ENCODE measurements around the gene JTB. TPM values are rescaled to one million over a fixed set of nuclear protein-coding genes. Genes with fewer than 3 reads are reported as not detected.
A peak's percentile ranks its signal among the peaks of the same experiment; 100 is the strongest.
"Not testable (repeated sequence)": the region's sequence is repeated elsewhere in the genome, so short reads cannot be mapped to it uniquely, and the experiment has no call there.

JTB gene
- total RNA-seq (2022), result 105 and 115 TPM in 2 replicates
- percentile 90 among the genes with signal in this experiment for Bru-seq, nascent RNA
- BruChase-seq, experiment 1, labeled RNA remaining after a 6-hour chase, result percentile 98 among the genes with signal in this experiment
- BruChase-seq, experiment 2, labeled RNA remaining after a 2-hour chase, result percentile 95 among the genes with signal in this experiment
- long read RNA-seq, transcript JTB-201 (5 exons, 1,287 nt), result major isoform, 152 of 181 reads
- long read RNA-seq, partial matches to known transcripts, result 7 of 181 reads
- long read RNA-seq, other reads (novel, unspliced or antisense), result 16 of 181 reads

DNA sequence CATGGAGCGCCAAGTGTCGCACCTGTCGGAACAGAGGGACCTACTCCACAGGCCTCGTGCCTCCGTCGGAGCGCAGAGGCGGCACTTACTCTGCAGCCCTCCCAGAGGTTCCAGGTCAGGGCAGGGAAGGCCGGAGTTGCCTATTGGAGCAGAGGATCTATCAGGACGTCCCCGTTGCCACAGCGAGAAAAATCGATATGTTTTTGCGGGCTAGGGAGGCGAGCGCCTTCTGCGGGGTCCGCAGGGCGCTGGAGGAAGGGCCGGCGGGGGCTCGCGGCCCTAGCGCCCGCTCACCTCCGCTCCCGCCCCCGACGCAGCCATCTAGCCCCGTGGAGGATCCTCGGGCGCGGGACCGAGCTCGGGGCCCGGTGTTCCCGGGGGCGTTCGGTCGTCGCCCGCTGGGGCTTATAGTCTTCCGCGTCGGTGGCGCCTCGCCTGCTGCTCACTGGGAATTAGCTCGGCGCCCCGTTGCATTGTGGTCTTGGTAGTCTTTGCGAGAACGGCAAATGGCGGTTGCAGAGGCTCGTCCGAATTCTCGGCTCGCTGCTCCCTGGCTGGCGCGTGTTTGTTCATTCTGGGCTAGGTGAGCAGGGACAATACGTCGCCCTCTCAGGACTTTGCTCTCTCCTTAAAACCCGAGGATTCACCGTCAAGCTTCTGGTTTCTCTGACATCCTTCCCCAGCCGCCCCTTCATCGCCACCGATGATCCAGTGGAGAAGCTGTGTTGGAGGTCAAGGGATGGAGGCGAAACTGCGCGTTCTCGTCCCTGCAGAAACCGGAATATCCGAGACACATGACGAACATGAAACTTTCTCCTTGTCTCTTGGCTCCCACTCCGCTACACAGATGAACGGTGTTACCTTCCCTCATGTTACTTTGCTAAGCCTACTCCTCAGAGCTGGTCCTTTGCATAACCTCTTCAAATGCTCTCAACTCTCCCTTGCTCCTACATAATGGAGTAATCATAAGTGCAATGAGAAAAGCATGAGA is at the start of gene JTB:
Gene JTB, minus strand, starts transcription at position 425 of the 991 bp plus-strand sequence. Its CDS starts 422 bp downstream, at position 3.
- peak; percentile 90 for DNase-seq
- H3K9me3 Mint-ChIP-seq (ENCODE audit: low read depth, unreplicated experiment), result no peaks in the 10 kb centered on the region
- peaks cover 29% of the 10 kb centered on the region for H3K4me1 Mint-ChIP-seq (ENCODE audit: low read depth, unreplicated experiment)
- H3K36me3 Mint-ChIP-seq (ENCODE audit: insufficient read depth, unreplicated experiment), result peaks cover 61% of the 10 kb centered on the region
- peak within 1 kb of the TSS; percentile 83 for H3K27ac Mint-ChIP-seq (ENCODE audit: unreplicated experiment)
- intact Hi-C loops (cut with micrococcal nuclease; ENCODE audit: unreplicated experiment), result no loop called here
- CTCF ChIA-PET, result interaction anchor here (0.5 to 2.8 kb wide), 6 partner anchors 9 to 303 kb away, joined by 3 to 27 read pairs (median 3); partner anchors contain the start of genes CREB3L4, CRTC2, RAB13 and SLC39A1
- TF ChIP-seq, protein P1, sequence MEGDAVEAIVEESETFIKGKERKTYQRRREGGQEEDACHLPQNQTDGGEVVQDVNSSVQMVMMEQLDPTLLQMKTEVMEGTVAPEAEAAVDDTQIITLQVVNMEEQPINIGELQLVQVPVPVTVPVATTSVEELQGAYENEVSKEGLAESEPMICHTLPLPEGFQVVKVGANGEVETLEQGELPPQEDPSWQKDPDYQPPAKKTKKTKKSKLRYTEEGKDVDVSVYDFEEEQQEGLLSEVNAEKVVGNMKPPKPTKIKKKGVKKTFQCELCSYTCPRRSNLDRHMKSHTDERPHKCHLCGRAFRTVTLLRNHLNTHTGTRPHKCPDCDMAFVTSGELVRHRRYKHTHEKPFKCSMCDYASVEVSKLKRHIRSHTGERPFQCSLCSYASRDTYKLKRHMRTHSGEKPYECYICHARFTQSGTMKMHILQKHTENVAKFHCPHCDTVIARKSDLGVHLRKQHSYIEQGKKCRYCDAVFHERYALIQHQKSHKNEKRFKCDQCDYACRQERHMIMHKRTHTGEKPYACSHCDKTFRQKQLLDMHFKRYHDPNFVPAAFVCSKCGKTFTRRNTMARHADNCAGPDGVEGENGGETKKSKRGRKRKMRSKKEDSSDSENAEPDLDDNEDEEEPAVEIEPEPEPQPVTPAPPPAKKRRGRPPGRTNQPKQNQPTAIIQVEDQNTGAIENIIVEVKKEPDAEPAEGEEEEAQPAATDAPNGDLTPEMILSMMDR (IDR thresholded peaks at IDR 0.05; ENCODE audit: unreplicated experiment), result no peak
- no TSS peak for BruUV-seq (replicated peaks)
- H3K4me3 Mint-ChIP-seq (ENCODE audit: low read depth, unreplicated experiment), result peak within 1 kb of the TSS; percentile 94
- no peaks in the 10 kb centered on the region for H3K27me3 Mint-ChIP-seq (ENCODE audit: unreplicated experiment)

DNA sequence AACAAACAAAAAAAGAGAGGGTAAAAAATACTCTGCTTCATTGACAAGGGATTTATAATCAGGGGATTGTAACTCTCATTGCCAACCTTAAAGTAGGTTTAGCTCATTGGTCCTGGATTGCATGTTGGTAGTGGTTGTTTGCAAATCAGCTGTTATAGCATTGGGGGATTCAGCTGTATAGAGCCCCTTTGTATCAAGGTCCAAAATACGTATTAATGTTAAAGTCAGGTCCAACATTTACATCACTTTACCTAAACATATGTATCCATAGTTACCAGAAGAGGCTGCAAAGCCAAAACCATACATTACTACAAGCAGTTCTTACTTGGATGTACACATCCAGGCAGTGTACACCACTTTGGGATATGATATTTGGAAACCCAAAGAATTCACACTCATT is 42.5 kb upstream of the JTB start:
- no TSS peak for BruUV-seq (replicated peaks)
- H3K27me3 Mint-ChIP-seq (ENCODE audit: unreplicated experiment), result no peaks in the 10 kb centered on the region

DNA sequence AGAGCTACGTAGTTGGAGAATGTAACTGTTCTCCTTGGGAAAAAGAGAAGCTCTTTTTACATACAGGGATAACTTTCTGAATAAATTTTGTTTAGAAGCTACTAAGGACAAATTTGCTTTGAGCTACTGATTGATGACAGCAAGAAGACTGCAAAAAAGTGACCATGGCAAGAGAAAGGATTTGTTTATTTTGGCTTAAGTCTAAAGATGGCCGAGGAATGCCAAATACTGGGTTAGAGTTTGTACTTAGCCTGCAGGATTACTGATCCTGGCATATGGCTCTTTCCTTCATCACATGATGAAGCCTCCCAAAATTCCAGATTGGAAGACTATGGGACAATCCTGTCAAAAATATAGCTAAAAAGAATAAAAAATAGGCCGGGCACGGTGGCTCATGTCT is 41.8 kb upstream of the JTB start:
- Mint-ChIP-seq H3K9me3 (ENCODE audit: low read depth, unreplicated experiment) (no peaks in the 10 kb centered on the region), H3K36me3 (ENCODE audit: insufficient read depth, unreplicated experiment) (no peaks in the 10 kb centered on the region), H3K27me3 (ENCODE audit: unreplicated experiment) (no peaks in the 10 kb centered on the region), H3K4me3 (ENCODE audit: low read depth, unreplicated experiment) (no peak overlapping the region), H3K4me1 (ENCODE audit: low read depth, unreplicated experiment) (peaks cover 5% of the 10 kb centered on the region), H3K27ac (ENCODE audit: unreplicated experiment) (no peak overlapping the region)
- no peak for DNase-seq
- intact Hi-C loops (cut with micrococcal nuclease; ENCODE audit: unreplicated experiment), result no loop called here
- no TSS peak for BruUV-seq (replicated peaks)
- CTCF ChIA-PET, result no interaction called here
- TF ChIP-seq, protein P1 (IDR thresholded peaks at IDR 0.05; ENCODE audit: unreplicated experiment), result no peak

More for the DNA sequence above, 42.5 kb upstream of the JTB start:
- intact Hi-C loops (cut with micrococcal nuclease; ENCODE audit: unreplicated experiment), result no loop called here
- Mint-ChIP-seq H3K4me1 (ENCODE audit: low read depth, unreplicated experiment) (no peaks in the 10 kb centered on the region), H3K9me3 (ENCODE audit: low read depth, unreplicated experiment) (no peaks in the 10 kb centered on the region), H3K27ac (ENCODE audit: unreplicated experiment) (no peak overlapping the region), H3K36me3 (ENCODE audit: insufficient read depth, unreplicated experiment) (no peaks in the 10 kb centered on the region), H3K4me3 (ENCODE audit: low read depth, unreplicated experiment) (no peak overlapping the region)
- CTCF ChIA-PET, result no interaction called here
- TF ChIP-seq, protein P1 (IDR thresholded peaks at IDR 0.05; ENCODE audit: unreplicated experiment), result no peak
- DNase-seq, result no peak

DNA sequence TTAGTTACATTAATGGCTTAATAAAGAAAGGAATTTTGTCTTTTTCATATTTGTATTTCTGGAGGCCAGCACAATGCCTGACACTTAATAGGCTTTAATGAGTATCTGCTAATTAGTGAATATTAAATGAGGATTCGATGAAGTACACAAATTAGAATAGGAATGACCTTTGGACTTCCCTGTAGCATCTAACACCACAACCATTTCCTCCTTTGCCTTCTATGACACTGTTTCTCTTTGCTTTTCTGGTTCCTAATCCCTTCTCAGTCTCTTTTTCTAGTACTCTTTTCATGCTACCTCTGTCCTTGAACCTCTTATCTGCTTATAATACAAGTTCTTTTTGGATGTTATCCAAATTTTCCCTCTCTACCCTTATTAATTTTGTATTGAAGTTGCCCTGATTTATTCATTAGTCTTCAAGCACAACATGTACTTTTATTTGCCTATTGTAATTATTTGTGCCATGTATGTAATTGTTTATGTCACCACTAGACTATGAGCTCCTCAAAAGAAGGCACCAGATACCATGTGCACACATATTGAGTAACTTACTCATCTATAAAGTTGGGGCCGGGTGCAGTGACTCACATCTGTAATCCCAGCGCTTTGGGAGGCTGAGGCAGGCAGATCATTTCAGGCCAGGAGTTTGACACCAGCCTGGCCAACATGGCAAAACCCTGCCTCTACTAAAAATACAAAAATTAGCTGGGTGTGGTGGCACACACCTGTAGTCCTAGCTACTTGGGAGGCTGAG is 36.9 kb upstream of the JTB start:
- H3K27ac Mint-ChIP-seq (ENCODE audit: unreplicated experiment), result peak overlapping the region; percentile 7
- no peak overlapping the region for H3K4me3 Mint-ChIP-seq (ENCODE audit: low read depth, unreplicated experiment)
- TF ChIP-seq, protein P1 (IDR thresholded peaks at IDR 0.05; ENCODE audit: unreplicated experiment), result no peak
- H3K36me3 Mint-ChIP-seq (ENCODE audit: insufficient read depth, unreplicated experiment), result no peaks in the 10 kb centered on the region
- intact Hi-C loops (cut with micrococcal nuclease; ENCODE audit: unreplicated experiment), result no loop called here
- BruUV-seq (replicated peaks), result no TSS peak
- peaks cover 10% of the 10 kb centered on the region for H3K4me1 Mint-ChIP-seq (ENCODE audit: low read depth, unreplicated experiment)
- DNase-seq, result no peak
- H3K27me3 Mint-ChIP-seq (ENCODE audit: unreplicated experiment), result no peaks in the 10 kb centered on the region
- no peaks in the 10 kb centered on the region for H3K9me3 Mint-ChIP-seq (ENCODE audit: low read depth, unreplicated experiment)
- CTCF ChIA-PET, result interaction anchor here (0.6 kb wide), 1 partner anchor 139 kb away, joined by 3 read pairs; no protein-coding TSS in a partner anchor

DNA sequence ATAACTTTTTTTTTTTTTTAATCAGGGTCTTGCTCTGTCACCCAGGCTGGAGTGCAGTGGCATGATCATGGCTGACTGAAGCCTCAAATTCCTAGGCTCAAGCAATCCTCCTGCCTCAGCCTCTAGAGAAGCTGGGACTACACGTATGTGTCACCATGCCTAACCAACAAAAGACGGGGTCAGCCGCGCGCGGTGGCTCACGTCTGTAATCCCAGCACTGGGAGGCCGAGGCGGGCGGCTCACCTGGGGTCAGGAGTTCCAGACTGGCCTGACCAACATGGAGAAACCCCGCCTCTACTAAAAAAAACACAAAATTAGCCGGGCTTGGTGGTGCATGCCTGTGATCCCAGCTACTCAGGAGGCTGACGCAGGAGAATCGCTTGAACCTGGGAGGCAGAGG is 35.1 kb upstream of the JTB start:
- H3K27ac Mint-ChIP-seq (ENCODE audit: unreplicated experiment); DNase-seq; H3K27me3 Mint-ChIP-seq (ENCODE audit: unreplicated experiment); BruUV-seq (replicated peaks); intact Hi-C loops (cut with micrococcal nuclease; ENCODE audit: unreplicated experiment); H3K4me3 Mint-ChIP-seq (ENCODE audit: low read depth, unreplicated experiment); H3K36me3 Mint-ChIP-seq (ENCODE audit: insufficient read depth, unreplicated experiment); H3K9me3 Mint-ChIP-seq (ENCODE audit: low read depth, unreplicated experiment); CTCF ChIA-PET: not testable (repeated sequence)
- H3K4me1 Mint-ChIP-seq (ENCODE audit: low read depth, unreplicated experiment), result peaks cover 10% of the 10 kb centered on the region

Measured in Calu3 (cell line).